GM12875 (cell line): ENCODE measurements around the gene ATF2.

Experiments used
- H3K4me3 ChIP-seq: one replicate; pipeline ENCODE4 v1.5.1; 2011; ENCODE audit warnings: low read depth, low read length, control low read depth
- TF ChIP-seq, protein P1 (sequence below): IDR thresholded peaks from 2 replicates; pipeline ENCODE4 v1.5.1; 2011; ENCODE audit warnings: low read depth, mild to moderate bottlenecking, control low read depth, inconsistent platforms, low read length, moderate library complexity, borderline replicate concordance; ENCODE audit not compliant: insufficient read depth

Gene ATF2

DNA sequence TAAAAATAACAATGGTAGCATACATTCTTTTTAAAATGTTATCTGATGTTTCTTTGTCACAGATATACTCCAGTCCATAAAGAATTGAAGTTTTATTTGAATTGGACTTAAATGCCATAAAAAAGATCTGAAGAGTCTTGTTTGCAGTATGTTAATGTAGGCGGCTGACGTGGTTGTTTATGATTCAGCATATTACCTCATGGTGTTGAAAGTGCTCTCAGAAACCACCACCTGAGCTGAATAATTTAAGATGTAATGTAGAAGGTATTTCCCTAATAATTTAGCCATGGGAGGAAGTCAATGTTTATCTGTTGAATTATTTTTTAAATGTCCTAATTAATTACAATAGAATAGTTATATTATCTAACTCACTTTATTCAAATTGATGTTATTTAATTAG lies 104.3 kb downstream of the ATF2 start:
- TF ChIP-seq, protein P1, sequence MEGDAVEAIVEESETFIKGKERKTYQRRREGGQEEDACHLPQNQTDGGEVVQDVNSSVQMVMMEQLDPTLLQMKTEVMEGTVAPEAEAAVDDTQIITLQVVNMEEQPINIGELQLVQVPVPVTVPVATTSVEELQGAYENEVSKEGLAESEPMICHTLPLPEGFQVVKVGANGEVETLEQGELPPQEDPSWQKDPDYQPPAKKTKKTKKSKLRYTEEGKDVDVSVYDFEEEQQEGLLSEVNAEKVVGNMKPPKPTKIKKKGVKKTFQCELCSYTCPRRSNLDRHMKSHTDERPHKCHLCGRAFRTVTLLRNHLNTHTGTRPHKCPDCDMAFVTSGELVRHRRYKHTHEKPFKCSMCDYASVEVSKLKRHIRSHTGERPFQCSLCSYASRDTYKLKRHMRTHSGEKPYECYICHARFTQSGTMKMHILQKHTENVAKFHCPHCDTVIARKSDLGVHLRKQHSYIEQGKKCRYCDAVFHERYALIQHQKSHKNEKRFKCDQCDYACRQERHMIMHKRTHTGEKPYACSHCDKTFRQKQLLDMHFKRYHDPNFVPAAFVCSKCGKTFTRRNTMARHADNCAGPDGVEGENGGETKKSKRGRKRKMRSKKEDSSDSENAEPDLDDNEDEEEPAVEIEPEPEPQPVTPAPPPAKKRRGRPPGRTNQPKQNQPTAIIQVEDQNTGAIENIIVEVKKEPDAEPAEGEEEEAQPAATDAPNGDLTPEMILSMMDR, result no peak

DNA sequence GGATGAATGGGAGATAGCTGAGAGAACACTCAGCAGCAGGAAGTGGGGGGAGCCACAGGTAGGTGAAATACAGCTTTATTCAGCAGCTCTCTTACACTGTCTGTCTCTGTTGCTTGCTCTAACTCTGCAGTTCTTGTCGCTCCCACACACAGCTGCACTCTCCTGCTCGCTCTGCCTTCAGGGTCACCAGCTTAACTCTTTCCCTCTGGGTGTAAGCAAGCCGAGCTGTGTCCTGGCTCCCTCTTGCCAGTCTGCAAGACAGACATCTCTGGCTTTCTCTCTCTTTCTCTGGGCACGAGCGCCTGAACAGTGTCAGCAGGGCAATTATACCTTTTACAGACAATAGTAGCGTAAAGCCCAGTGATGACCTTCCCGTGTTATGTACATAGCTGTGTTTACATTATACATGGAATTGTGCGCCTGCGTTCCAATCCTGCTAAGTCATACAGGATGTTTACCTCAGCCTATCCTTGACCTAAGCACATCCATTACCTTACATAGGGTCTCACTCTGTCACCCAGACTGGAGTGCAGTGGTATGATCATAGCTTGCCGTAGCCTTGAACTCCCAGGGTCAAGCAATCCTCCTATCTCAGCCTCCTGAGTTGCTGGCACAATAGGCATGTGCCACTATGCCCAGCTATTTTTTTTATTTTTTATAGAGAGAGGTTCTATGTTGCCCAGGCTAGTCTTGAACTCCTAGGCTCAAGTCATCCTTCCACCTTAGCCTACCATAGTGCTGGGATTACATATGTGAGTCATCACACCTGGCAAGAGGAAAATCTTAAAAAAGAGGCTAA lies 105.0 kb downstream of the ATF2 start:
- TF ChIP-seq, protein P1, result no peak
- H3K4me3 ChIP-seq, result no peak overlapping the region

More for the DNA sequence above, 104.3 kb downstream of the ATF2 start:
- no peak overlapping the region for H3K4me3 ChIP-seq

DNA sequence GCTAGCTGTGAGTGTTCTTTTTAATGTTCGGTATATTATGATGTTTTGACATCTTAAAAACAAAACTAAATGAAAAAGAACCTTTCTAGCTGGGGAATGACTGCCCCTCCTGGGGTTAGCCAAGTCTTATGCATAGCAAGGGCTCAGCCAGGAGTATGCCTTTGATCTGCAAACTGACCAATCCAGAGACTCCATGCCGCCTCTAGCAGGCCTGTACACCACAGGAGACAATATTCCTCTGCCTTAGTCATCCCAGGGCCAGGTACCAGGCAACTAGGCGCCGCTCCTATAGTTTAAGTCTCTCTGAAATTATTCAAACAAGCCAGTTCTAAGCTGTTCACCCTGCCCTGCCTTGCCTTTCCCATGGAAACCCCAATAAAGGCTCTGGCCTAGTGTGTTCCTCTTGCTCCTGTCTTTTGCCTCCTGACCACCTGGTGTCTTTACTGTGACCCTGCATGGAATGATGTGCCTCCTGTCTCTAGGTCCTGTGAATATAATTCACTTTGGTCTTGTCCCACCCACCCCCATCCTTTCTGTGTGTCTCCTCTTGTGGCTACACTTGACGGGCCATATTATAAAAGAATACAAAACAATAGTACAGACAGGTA lies 110.8 kb downstream of the ATF2 start:
- TF ChIP-seq, protein P1, result no peak
- no peak overlapping the region for H3K4me3 ChIP-seq

DNA sequence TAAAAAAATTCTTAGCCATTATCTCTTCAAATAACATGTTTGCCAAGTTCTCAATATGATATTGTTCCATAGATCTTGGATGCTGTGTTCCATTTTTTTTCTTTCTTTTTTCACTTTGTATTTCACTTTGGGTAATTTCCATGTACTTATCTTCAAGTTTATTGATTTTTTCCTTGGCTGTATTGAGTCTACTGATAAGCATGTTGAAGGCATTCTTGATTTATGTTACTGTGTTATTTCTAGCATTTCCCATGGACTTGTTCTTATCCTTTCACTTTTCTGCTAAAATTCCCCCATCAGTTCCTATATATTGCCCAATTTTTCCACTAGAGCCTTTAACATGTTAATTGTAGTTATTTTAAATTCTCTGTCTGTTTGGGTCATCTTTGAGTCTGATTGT lies 112.0 kb downstream of the ATF2 start:
- TF ChIP-seq, protein P1, result no peak

DNA sequence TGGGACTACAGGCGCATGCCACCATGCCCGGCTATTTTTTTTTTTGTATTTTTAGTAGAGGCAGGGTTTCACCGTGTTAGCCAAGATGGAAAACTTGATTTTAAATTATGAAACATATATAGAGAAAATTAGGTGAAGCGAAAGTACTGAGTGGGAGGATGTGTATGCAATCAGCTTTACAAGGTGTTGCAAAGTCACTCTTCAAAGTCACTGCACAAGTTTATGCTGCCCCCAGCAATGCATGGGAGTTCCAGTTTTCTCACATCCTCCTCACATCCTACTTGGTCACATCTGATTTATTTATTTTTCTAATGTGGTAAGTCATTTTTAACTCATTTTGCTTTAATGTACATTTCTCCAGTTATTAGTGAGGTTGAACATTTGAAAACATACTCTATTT lies 113.7 kb downstream of the ATF2 start:
- H3K4me3 ChIP-seq, result no peak overlapping the region
- TF ChIP-seq, protein P1, result no peak

More for the DNA sequence above, 112.0 kb downstream of the ATF2 start:
- H3K4me3 ChIP-seq, result no peak overlapping the region

DNA sequence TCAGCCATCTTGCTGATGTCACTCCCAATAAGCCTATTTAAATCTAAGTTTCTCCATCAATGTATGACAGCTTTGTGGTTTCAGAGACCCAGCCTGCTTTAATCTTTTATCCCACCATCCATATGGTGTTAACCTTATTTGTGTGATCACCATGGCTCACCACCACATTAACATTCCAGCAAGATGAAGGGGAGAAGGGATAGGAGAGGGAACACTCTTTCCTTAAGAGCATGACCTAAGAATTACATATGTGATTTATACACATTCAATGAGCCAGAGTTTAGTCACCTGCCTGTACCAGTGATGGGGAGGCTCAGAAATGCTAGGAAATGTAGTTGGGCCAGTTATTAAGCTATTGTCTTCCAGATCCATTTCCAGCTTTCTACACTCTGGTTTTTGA lies 118.3 kb downstream of the ATF2 start:
- TF ChIP-seq, protein P1, result no peak

DNA sequence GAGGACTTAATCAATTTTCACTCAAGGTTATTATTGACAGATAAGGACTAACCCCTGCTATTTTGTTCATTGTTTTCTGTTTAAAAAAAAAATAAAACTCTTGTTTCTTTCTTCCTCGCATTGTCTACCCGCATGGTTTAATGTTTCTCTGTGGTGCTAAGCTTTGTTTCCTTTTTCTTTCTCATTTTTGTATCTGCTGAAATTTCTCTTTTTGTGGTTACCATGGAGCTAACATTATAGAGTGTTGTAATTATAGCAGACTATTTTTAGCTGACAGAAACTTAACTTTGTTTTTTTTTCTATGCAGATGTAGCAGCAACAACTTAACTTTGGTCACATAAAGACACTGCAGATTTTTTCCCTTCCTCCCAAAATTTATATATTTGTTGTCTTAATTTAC lies 119.7 kb downstream of the ATF2 start:
- TF ChIP-seq, protein P1, result no peak
- no peak overlapping the region for H3K4me3 ChIP-seq

More for the DNA sequence above, 118.3 kb downstream of the ATF2 start:
- H3K4me3 ChIP-seq, result no peak overlapping the region
